Measurements from ENCODE around the gene ATP2B1. TPM values are rescaled to one million over a fixed set of nuclear protein-coding genes. Genes with fewer than 3 reads are reported as not detected.

The ATP2B1 gene
- total and polyA plus RNA-seq, 9 donors = 9.0 to 60.3 (median 25.6) TPM

DNA sequence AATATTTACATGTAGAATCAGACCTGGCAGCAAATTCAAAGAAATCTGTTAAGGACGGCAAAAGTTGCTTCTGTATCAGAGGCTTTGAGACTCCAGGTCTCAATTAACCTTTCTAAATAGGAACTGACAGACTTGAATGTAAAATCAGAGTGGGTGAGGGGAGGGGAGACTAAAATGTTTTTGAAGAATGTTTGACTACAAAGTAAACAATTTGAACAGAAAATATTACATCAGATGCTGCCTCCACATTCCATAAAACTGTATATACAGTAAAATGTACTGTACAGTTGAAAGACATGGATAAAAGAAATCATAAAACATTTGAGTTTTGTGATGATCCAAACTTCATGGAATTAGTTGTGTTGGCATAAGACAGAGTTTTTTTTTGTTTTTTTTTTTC, 133.3 kb downstream of the ATP2B1 start:
- Histone ChIP-seq H3K9me3 (no peaks in the 10 kb centered on the region), H3K27ac (no peak overlapping the region), H3K4me1 (ENCODE audit: insufficient read depth) (peaks cover 4% of the 10 kb centered on the region), H3K36me3 (no peaks in the 10 kb centered on the region), H3K27me3 (no peaks in the 10 kb centered on the region), H3K4me3 (no peak overlapping the region)
- whole genome bisulfite sequencing, 3 donors = 45 to 59% (median 51%) methylated on average over 1 of the region's 1 CpG
- intact Hi-C loops (cut with DNase I) = no loop called here
- no peak for TF ChIP-seq POLR2A (IDR thresholded peaks at IDR 0.05)
- no peak for TF ChIP-seq CTCF (IDR thresholded peaks at IDR 0.05)
- TF ChIP-seq EP300 (IDR thresholded peaks at IDR 0.05) = no peak
- DNase-seq = no peak

- DNase-seq = peak in 2 of 5 donors; percentile 9 to 29
- WGBS, 3 donors = 5 to 11% (median 9%) methylated on average over 2 of the region's 2 CpGs
Measured at GRCh38 chr12:89574736-89575208, 133.9 kb downstream of the ATP2B1 start.

DNA sequence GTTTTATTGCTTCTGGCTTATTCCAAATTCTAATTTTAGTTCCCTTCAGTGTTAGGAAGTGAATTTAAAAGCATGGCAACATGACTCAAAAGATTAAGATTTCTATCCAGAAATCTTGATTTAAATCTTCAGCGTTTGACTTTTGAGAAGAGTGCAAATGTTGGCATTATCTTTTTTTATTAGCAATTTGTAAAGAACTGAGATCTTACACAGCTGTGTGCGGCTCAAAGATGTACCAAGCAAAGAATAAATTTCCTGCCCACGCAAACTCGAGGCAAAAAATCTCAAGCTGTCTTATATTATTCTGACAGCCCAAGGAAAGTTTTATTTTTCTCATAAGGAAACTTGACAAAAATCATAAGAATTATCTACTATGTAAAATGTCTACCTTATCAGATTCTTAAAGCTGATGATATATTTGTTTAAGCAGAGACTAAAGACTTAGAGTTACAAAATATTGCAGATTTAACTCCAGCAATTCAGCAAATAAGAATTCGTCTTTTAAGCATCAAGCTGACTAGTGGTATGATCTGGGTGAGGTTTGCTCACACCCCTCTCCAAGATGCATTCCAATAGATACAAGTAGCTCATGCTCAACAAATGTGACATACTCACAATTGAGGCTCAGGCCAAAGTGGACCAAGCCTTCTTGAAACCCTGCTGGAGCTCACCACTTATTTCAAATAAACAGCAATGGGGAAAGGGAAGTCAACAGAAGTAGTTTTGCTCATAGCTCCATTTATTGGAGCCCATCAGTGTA, 135.4 kb downstream of the ATP2B1 start:
- intact Hi-C loops (cut with DNase I) = no loop called here
- WGBS, 3 donors = 65 to 83% (median 79%) methylated on average over 5 of the region's 5 CpGs
- Histone ChIP-seq H3K9me3 (no peaks in the 10 kb centered on the region), H3K4me1 (ENCODE audit: insufficient read depth) (peaks cover 4% of the 10 kb centered on the region), H3K27ac (no peak overlapping the region), H3K36me3 (no peaks in the 10 kb centered on the region), H3K4me3 (no peak overlapping the region), H3K27me3 (no peaks in the 10 kb centered on the region)
- no peak for TF ChIP-seq CTCF (IDR thresholded peaks at IDR 0.05)
- no peak for TF ChIP-seq POLR2A (IDR thresholded peaks at IDR 0.05)
- TF ChIP-seq EP300 (IDR thresholded peaks at IDR 0.05) = no peak
- no peak for DNase-seq

More at GRCh38 chr12:89574736-89575208, 133.9 kb downstream of the ATP2B1 start:
- no peak overlapping the region for H3K27ac ChIP-seq
- no peaks in the 10 kb centered on the region for H3K36me3 ChIP-seq
- no peaks in the 10 kb centered on the region for H3K27me3 ChIP-seq
- peaks cover 4% of the 10 kb centered on the region for H3K4me1 ChIP-seq (ENCODE audit: insufficient read depth)
- intact Hi-C loops (cut with DNase I) = no loop called here
- TF ChIP-seq POLR2A (IDR thresholded peaks at IDR 0.05) (no peak), EP300 (IDR thresholded peaks at IDR 0.05) (no peak), CTCF (IDR thresholded peaks at IDR 0.05) (no peak)
- H3K9me3 ChIP-seq = no peaks in the 10 kb centered on the region
- no peak overlapping the region for H3K4me3 ChIP-seq

DNA sequence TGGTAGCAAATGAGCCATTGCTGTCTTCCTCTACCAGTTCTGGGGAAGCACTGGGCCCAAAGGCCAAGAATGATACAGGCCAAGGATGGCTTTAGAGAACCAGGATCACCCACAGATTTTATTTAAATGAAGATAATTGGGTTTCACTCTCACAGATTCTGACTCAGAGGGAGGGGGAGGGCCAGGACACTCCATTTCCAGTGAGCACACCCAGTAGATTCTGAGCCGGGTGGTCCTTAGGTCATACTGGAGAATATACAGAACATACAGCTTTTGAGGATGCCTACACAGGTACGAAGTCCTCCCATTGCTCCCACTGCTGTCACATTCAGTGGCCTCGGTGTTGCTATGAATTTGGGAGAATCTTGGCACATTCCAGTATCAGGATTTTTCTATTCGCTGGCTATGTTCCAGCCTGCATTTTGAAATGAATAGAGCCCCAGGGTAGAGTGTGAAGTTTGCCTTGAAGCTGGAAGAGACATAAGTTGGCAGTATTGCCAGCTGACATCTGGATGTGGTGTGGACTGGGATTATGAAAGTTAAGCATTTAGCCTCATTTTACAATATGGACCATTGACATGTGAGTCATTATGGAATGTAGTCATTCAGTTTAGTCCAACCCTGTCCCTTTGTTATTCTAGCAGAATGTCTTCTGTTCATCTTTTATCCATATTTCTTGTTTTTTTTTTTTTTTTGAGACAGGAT, 137.0 kb downstream of the ATP2B1 start:
- no peak overlapping the region for H3K27ac ChIP-seq
- TF ChIP-seq POLR2A (IDR thresholded peaks at IDR 0.05) (no peak), CTCF (IDR thresholded peaks at IDR 0.05) (no peak), EP300 (IDR thresholded peaks at IDR 0.05) (no peak)

More for the DNA sequence above, 137.0 kb downstream of the ATP2B1 start:
- intact Hi-C loops (cut with DNase I) = no loop called here
- H3K4me3 ChIP-seq = no peak overlapping the region
- H3K9me3 ChIP-seq = no peaks in the 10 kb centered on the region
- peaks cover 4% of the 10 kb centered on the region for H3K4me1 ChIP-seq (ENCODE audit: insufficient read depth)
- 94 to 96% (median 95%) methylated on average over 4 of the region's 4 CpGs for WGBS, 3 donors
- H3K36me3 ChIP-seq = no peaks in the 10 kb centered on the region
- H3K27me3 ChIP-seq = no peaks in the 10 kb centered on the region
- DNase-seq = no peak
